GM13976 (cell line): ENCODE measurements around the gene AMBP.

Source experiments
- DNase-seq: peaks from one replicate; pipeline ENCODE4 v3.0.0; 2012; ENCODE audit warnings: low spot score
- in situ Hi-C: fragments of 300-500 bp; cut with MboI; formaldehyde crosslinking; loops from one replicate; pipeline ENCODE4 v1.12.0; 2022; ENCODE audit warnings: low sequenced_read_pairs, mixed read lengths, inconsistent platforms; ENCODE audit not compliant: unreplicated experiment
- TF ChIP-seq, protein P1 (sequence below): IDR thresholded peaks from 2 replicates; pipeline ENCODE4 v1.5.1; 2012; ENCODE audit warnings: borderline replicate concordance, mild to moderate bottlenecking; ENCODE audit not compliant: insufficient read depth; ENCODE audit errors: extremely low read depth, missing control alignments, control extremely low read depth

Gene AMBP

GRCh38 chr9:114072184-114073140, 5.6 kb downstream of the AMBP start:
- DNase-seq: no peak
- in situ Hi-C loops: no loop called here
- TF ChIP-seq, protein P1, sequence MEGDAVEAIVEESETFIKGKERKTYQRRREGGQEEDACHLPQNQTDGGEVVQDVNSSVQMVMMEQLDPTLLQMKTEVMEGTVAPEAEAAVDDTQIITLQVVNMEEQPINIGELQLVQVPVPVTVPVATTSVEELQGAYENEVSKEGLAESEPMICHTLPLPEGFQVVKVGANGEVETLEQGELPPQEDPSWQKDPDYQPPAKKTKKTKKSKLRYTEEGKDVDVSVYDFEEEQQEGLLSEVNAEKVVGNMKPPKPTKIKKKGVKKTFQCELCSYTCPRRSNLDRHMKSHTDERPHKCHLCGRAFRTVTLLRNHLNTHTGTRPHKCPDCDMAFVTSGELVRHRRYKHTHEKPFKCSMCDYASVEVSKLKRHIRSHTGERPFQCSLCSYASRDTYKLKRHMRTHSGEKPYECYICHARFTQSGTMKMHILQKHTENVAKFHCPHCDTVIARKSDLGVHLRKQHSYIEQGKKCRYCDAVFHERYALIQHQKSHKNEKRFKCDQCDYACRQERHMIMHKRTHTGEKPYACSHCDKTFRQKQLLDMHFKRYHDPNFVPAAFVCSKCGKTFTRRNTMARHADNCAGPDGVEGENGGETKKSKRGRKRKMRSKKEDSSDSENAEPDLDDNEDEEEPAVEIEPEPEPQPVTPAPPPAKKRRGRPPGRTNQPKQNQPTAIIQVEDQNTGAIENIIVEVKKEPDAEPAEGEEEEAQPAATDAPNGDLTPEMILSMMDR: no peak

DNA sequence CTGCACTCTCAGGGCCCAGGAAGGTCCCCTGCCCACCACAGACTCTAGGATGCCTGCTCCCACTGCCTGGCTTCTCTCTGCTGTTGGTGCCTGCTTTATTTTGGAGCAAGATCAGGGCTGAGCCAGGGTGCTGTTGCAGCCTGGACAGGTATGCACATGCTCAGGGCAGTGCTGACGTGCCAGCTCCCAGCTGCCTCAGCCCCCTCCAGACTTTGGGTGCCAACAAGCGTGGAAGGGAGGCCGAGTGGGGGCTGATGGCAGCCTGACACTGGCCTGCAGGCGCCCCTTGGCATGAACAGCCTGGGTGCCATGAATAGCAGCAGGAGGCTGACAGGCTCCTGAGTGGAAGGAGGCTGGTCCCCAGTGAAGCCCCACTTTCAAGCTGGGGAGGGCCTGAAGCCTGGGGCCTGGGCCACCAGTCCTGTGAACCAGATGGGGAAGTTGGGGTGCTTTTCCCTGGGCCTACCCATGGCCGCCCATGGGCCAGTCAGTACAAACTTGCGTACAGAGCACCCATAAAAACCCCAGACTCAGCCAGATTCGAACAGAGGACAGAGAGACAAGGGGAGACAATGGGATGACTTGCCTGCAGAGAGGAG, 6.8 kb downstream of the AMBP start:
- DNase-seq: no peak
- in situ Hi-C loops: no loop called here
- TF ChIP-seq, protein P1: no peak

- DNase-seq: no peak
- TF ChIP-seq, protein P1: no peak
- in situ Hi-C loops: no loop called here
These were observed 7.7 kb downstream of the AMBP start for GRCh38 chr9:114070188-114071103.

GRCh38 chr9:114069476-114070187, 8.5 kb downstream of the AMBP start:
- no peak for DNase-seq
- TF ChIP-seq, protein P1: no peak
- in situ Hi-C loops: no loop called here

DNA sequence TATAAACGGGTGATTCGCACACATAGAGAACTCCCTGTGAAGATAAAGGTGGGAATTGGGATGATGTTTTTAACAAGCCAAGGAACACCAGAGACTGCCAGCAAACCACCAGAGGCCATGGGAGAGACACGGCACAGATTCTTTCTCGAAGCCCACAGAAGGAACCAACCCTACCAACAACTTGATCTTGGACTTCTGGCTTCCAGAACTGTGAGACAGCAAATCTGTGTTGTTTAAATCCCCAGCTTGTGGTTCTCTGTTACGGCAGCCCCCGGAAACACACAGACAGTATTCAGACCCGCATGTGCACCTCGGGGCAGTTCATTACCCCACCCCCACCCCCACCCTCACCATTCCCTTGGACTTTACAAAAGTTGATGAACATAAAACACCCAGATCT, 12.8 kb downstream of the AMBP start:
- in situ Hi-C loops: no loop called here
- DNase-seq: no peak
- TF ChIP-seq, protein P1: no peak
